ENCODE measurements around the gene CCDC138. TPM values are rescaled to one million over a fixed set of nuclear protein-coding genes. Genes with fewer than 3 reads are reported as not detected.
"Not testable (repeated sequence)": the region's sequence is repeated elsewhere in the genome, so short reads cannot be mapped to it uniquely, and the experiment has no call there.

The CCDC138 gene, protein sequence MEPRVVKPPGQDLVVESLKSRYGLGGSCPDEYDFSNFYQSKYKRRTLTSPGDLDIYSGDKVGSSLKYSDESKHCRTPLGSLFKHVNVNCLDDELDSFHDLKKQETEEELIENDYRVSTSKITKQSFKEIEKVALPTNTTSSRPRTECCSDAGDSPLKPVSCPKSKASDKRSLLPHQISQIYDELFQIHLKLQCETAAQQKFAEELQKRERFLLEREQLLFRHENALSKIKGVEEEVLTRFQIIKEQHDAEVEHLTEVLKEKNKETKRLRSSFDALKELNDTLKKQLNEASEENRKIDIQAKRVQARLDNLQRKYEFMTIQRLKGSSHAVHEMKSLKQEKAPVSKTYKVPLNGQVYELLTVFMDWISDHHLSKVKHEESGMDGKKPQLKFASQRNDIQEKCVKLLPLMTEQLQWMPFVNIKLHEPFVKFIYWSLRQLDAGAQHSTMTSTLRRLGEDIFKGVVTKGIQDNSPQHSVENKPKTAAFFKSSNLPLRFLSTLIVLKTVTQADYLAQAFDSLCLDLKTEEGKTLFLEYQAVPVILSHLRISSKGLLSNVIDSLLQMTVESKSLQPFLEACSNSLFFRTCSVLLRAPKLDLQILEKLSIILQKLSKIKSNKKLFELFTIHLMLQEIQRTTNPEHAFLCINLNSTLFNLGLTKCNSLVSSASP
- total RNA-seq (2022) (11.3 and 12.0 TPM in 2 replicates), Bru-seq, nascent RNA (percentile 77 among the genes with signal in this experiment), BruChase-seq, experiment 1, labeled RNA remaining after a 6-hour chase (percentile 65 among the genes with signal in this experiment), BruChase-seq, experiment 2, labeled RNA remaining after a 2-hour chase (percentile 73 among the genes with signal in this experiment)
- long read RNA-seq, partial matches to known transcripts = 1 of 11 reads
- long read RNA-seq, other reads (novel, unspliced or antisense) = 6 of 11 reads

DNA sequence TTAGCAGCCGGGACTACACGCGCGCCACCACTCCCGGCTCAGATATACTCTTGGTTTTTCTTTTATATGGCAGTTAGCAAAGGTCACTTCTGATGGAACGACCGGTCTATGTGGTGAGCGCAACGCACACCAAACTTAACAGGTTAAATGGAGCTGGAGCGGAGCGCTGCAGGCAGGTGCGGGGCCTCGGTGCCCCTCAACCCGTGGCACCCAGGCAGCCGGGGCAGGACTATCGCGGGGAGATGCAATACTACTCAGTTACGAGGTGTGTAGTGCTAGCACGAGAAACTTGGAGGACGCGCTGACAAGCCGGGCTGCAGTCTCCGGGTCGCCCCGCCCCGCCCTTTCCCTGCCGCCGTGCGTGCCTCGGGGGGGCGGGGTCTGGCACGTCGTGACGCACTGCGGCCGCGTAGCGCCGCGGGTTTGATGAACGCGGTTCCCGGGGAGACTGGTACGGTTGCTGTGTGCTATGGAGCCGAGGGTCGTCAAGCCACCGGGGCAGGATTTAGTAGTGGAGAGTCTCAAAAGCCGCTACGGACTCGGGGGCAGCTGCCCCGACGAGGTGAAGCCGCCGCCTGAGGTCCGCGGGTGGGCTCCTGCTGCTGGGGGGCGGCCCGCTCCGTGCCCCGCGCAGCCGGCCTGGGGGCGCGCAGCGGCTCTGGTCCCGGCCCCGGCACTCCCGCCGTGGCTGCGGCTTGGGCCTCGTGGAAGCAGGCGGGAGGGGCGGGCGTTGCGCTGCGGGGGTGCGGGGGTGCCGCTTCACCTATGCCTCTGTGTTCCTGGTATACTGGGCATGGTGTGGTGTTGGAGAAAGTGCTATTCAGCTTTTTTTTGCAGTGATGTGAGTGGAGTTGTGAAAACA, at the start of gene CCDC138:
Gene CCDC138, plus strand, starts transcription at position 418 of the 862 bp plus-strand sequence. Its CDS starts 52 bp downstream, at position 470.
- BruUV-seq (replicated peaks) = no TSS peak
- CTCF ChIA-PET = no interaction called here
- Mint-ChIP-seq H3K4me3 (ENCODE audit: low read depth, unreplicated experiment) (peak within 1 kb of the TSS; percentile 85), H3K9me3 (ENCODE audit: low read depth, unreplicated experiment) (no peaks in the 10 kb centered on the region), H3K27me3 (ENCODE audit: unreplicated experiment) (no peaks in the 10 kb centered on the region), H3K36me3 (ENCODE audit: insufficient read depth, unreplicated experiment) (peaks cover 42% of the 10 kb centered on the region), H3K4me1 (ENCODE audit: low read depth, unreplicated experiment) (no peaks in the 10 kb centered on the region), H3K27ac (ENCODE audit: unreplicated experiment) (peak within 1 kb of the TSS; percentile 56)
- intact Hi-C loops (cut with micrococcal nuclease; ENCODE audit: unreplicated experiment) = no loop called here
- DNase-seq = peak; percentile 94
- TF ChIP-seq, protein P1, sequence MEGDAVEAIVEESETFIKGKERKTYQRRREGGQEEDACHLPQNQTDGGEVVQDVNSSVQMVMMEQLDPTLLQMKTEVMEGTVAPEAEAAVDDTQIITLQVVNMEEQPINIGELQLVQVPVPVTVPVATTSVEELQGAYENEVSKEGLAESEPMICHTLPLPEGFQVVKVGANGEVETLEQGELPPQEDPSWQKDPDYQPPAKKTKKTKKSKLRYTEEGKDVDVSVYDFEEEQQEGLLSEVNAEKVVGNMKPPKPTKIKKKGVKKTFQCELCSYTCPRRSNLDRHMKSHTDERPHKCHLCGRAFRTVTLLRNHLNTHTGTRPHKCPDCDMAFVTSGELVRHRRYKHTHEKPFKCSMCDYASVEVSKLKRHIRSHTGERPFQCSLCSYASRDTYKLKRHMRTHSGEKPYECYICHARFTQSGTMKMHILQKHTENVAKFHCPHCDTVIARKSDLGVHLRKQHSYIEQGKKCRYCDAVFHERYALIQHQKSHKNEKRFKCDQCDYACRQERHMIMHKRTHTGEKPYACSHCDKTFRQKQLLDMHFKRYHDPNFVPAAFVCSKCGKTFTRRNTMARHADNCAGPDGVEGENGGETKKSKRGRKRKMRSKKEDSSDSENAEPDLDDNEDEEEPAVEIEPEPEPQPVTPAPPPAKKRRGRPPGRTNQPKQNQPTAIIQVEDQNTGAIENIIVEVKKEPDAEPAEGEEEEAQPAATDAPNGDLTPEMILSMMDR (IDR thresholded peaks at IDR 0.05; ENCODE audit: unreplicated experiment) = no peak

DNA sequence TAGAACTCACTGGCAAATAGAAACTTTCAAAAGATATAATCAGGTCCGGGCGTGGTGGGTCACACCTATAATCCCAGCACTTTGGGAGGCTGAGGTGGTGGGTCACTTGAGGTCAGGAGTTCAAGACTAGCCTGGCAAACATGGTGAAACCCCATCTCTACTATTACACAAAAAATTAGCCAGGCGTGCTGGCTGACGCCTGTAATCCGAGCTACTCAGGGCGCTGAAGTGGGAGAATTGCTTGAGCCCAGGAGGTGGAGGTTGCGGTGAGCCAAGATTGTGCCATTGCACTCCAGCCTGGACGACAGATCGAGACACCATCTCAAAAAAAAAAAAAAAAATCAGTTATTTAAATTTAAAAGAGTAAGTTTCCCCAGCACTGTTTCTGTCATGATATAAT, 28.6 kb upstream of the CCDC138 start:
- H3K4me3 Mint-ChIP-seq (ENCODE audit: low read depth, unreplicated experiment); H3K4me1 Mint-ChIP-seq (ENCODE audit: low read depth, unreplicated experiment); BruUV-seq (replicated peaks); H3K27me3 Mint-ChIP-seq (ENCODE audit: unreplicated experiment); DNase-seq; H3K9me3 Mint-ChIP-seq (ENCODE audit: low read depth, unreplicated experiment); CTCF ChIA-PET; intact Hi-C loops (cut with micrococcal nuclease; ENCODE audit: unreplicated experiment); H3K27ac Mint-ChIP-seq (ENCODE audit: unreplicated experiment): not testable (repeated sequence)
- H3K36me3 Mint-ChIP-seq (ENCODE audit: insufficient read depth, unreplicated experiment) = peaks cover 17% of the 10 kb centered on the region

- intact Hi-C loops (cut with micrococcal nuclease; ENCODE audit: unreplicated experiment); H3K27me3 Mint-ChIP-seq (ENCODE audit: unreplicated experiment); CTCF ChIA-PET; H3K9me3 Mint-ChIP-seq (ENCODE audit: low read depth, unreplicated experiment); BruUV-seq (replicated peaks); DNase-seq; H3K4me1 Mint-ChIP-seq (ENCODE audit: low read depth, unreplicated experiment); H3K4me3 Mint-ChIP-seq (ENCODE audit: low read depth, unreplicated experiment); H3K27ac Mint-ChIP-seq (ENCODE audit: unreplicated experiment): not testable (repeated sequence)
- H3K36me3 Mint-ChIP-seq (ENCODE audit: insufficient read depth, unreplicated experiment) = peaks cover 38% of the 10 kb centered on the region
Observed at GRCh38 chr2:108762618-108763017, 24.0 kb upstream of the CCDC138 start.

DNA sequence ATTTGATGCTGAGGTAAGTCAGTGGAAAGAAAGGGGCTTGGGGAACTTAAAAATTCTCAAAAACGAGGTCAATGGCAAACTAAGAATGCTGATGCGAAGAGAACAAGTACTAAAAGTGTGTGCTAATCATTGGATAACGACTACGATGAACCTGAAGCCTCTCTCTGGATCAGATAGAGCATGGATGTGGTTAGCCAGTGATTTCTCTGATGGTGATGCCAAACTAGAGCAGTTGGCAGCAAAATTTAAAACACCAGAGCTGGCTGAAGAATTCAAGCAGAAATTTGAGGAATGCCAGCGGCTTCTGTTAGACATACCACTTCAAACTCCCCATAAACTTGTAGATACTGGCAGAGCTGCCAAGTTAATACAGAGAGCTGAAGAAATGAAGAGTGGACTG, 19.9 kb upstream of the CCDC138 start:
- H3K27me3 Mint-ChIP-seq (ENCODE audit: unreplicated experiment); BruUV-seq (replicated peaks); DNase-seq; CTCF ChIA-PET; intact Hi-C loops (cut with micrococcal nuclease; ENCODE audit: unreplicated experiment); H3K27ac Mint-ChIP-seq (ENCODE audit: unreplicated experiment); H3K4me1 Mint-ChIP-seq (ENCODE audit: low read depth, unreplicated experiment); H3K4me3 Mint-ChIP-seq (ENCODE audit: low read depth, unreplicated experiment); H3K9me3 Mint-ChIP-seq (ENCODE audit: low read depth, unreplicated experiment): not testable (repeated sequence)
- H3K36me3 Mint-ChIP-seq (ENCODE audit: insufficient read depth, unreplicated experiment) = peaks cover 41% of the 10 kb centered on the region

GRCh38 chr2:108767859-108768258, 18.7 kb upstream of the CCDC138 start:
- H3K36me3 Mint-ChIP-seq (ENCODE audit: insufficient read depth, unreplicated experiment) = peaks cover 49% of the 10 kb centered on the region
- CTCF ChIA-PET; BruUV-seq (replicated peaks); intact Hi-C loops (cut with micrococcal nuclease; ENCODE audit: unreplicated experiment); H3K4me1 Mint-ChIP-seq (ENCODE audit: low read depth, unreplicated experiment); H3K27me3 Mint-ChIP-seq (ENCODE audit: unreplicated experiment); H3K9me3 Mint-ChIP-seq (ENCODE audit: low read depth, unreplicated experiment); DNase-seq; H3K27ac Mint-ChIP-seq (ENCODE audit: unreplicated experiment); H3K4me3 Mint-ChIP-seq (ENCODE audit: low read depth, unreplicated experiment): not testable (repeated sequence)

Measured in Calu3 (cell line).